H1 (cell line): ENCODE measurements around the gene SH2D4B. TPM values are rescaled to one million over a fixed set of nuclear protein-coding genes. Genes with fewer than 3 reads are reported as not detected.

Experiments used
- GABPA ChIP-seq: IDR thresholded peaks from 2 replicates; pipeline ENCODE4 v1.6.1; 2011; ENCODE audit warnings: mild to moderate bottlenecking, low read length, moderate library complexity, borderline replicate concordance; ENCODE audit not compliant: insufficient read depth
- MAFK ChIP-seq: IDR thresholded peaks from 2 replicates; pipeline ENCODE4 v1.6.1; 2012; ENCODE audit warnings: low read depth, mild to moderate bottlenecking, improper control_type of control experiment, low read length
- PHF8 ChIP-seq: fragments of 200-600 bp; sonication (generic); conservative IDR thresholded peaks from 2 replicates; pipeline ENCODE4 v1.7.1; 2012; ENCODE audit warnings: low read depth, mild to moderate bottlenecking, inconsistent platforms, low read length, moderate library complexity
- SUZ12 ChIP-seq: fragments of 200-600 bp; sonication (generic); IDR thresholded peaks from 2 replicates; pipeline ENCODE4 v1.6.1; 2012; ENCODE audit warnings: mild to moderate bottlenecking, inconsistent platforms, low read length, moderate library complexity, mixed read lengths
- TBP ChIP-seq: IDR thresholded peaks from 2 replicates; pipeline ENCODE4 v1.6.1; 2011; ENCODE audit warnings: low read depth, low read length, improper control_type of control experiment
- polyA plus RNA-seq, 7 experiments: library from polyadenylated mRNA; depleted of rRNA in 3 of 7; stranded (reverse) in 5 of 7; unstranded in 2 of 7; fragments of >200 nt in 5 of 7; fragments of 200-250 nt in 2 of 7; gene quantifications; 1 replicate in 5 of 7; 2 replicates in 1 of 7; 4 replicates in 1 of 7; pipeline versions ENCODE4 v1.2.1 to v1.2.3, GENCODE V29; 2011 to 2013; ENCODE audit warnings: missing spikeins in 2 of 7, mixed read lengths in 2 of 7
- total RNA-seq: library from RNA; stranded (reverse); fragmentation: NEBNext Ultra II Directional; extraction: Animal tissue kit (Norgen Biotek cat#: 25700); gene quantifications from 2 replicates; pipeline ENCODE4 v1.2.1, GENCODE V29; 2021
- TF ChIP-seq, protein P1 (sequence below): IDR thresholded peaks from 2 replicates; pipeline ENCODE4 v1.6.1; 2012; ENCODE audit warnings: inconsistent platforms

SH2D4B gene
- total and polyA plus RNA-seq, 2 of the 8 experiments (the other 6 are each of a cell fraction or from before 2014, with no cell fraction given): 0.06 to 0.13 TPM

DNA sequence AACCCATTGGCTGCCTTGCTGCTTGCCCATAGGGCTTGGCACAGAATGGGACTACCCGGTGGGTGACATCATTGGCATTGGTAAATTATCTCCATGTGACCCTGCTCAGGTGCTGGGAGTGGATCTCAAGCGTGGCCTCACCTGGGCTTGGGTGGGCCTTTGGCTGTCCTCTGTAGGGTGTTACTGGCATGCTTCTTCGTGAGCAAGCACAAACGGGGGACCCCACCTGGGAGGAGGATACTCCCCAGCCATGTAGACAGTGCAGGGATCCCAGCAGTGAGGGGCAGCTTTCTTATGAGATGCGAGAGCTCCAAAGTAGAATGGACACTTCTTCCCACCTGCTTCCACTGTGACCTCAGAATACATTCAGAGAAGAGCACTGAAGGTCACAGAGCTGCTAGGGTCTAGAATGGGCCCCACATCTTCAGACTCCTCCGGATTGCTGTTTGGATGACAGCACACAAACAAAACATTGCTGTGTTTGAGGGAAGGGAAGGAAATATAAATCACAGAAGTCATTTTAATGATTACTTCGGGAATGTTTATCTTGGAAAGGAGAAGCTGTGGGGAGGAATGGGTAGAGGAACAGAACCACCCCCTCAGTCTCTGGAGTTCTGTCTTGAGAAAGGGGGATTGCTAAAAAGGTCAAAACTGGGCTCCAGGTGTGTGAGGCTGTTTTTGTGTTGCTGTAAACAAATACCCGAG lies 75.9 kb downstream of the SH2D4B start (continued):
- TF ChIP-seq PHF8 (no peak), MAFK (no peak), GABPA (no peak), SUZ12 (no peak), TBP (no peak)
- TF ChIP-seq, protein P1, sequence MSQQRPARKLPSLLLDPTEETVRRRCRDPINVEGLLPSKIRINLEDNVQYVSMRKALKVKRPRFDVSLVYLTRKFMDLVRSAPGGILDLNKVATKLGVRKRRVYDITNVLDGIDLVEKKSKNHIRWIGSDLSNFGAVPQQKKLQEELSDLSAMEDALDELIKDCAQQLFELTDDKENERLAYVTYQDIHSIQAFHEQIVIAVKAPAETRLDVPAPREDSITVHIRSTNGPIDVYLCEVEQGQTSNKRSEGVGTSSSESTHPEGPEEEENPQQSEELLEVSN: no peak
